Stimulated activated CD8-positive, alpha-beta memory T cell treated with anti-CD3 and anti-CD28 coated beads, Interleukin-2, amount 100 ng/mL, for 1 hour (primary cell): ENCODE results near the gene MTR.

ENCODE experiments used
- DNase-seq, 2 donors: peaks; one replicate each; pipeline ENCODE4 v3.0.0-alpha.2; 2020; ENCODE audit warnings: low read depth in 2 of 2

The MTR gene

DNA sequence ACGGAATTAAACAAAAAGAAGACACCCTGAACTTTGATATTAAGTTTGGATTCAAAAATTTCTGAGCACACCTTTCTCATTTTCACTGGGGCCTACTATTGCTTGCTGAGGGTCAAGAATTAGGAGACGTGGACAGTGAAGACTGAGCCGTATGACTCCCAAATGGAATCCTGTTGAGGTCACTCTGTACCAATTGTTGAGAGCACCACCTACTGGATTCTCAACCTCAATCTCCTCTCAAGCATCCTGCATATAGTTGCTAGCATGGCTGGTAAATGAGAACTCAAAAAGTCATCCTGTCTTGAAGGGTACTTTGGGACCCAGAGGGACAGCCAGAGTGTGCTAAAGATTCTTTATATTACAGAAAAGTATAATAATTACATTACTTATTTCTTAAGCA is 20.2 kb upstream of the MTR start:
- DNase-seq = no peak

- no peak for DNase-seq
Observed at GRCh38 chr1:236779312-236779711, 15.8 kb upstream of the MTR start.

GRCh38 chr1:236785477-236785876 is 9.6 kb upstream of the MTR start:
- no peak for DNase-seq

DNA sequence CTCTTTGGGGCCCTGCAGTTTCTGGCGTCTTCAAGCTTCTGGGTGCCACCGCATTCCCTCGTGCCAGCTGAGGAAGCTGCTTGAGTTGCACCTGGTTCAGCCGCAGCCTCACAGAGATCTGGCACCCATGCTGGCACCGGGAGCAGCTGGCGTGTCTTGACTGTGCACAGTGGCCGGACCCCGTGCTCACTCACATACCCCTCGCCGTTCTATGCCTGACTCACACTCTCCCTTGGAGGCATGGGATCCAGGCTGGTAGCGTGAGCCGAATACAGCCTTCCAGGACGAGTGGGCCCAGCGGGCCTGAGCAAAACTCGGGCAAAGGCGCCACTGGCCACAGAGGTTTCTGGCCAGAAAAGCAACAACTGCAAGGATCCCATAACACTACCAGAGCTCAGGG is 8.6 kb upstream of the MTR start:
- DNase-seq = no peak

- DNase-seq = no peak
Observed at GRCh38 chr1:236794585-236795034, 482 bp upstream of the MTR start.

DNA sequence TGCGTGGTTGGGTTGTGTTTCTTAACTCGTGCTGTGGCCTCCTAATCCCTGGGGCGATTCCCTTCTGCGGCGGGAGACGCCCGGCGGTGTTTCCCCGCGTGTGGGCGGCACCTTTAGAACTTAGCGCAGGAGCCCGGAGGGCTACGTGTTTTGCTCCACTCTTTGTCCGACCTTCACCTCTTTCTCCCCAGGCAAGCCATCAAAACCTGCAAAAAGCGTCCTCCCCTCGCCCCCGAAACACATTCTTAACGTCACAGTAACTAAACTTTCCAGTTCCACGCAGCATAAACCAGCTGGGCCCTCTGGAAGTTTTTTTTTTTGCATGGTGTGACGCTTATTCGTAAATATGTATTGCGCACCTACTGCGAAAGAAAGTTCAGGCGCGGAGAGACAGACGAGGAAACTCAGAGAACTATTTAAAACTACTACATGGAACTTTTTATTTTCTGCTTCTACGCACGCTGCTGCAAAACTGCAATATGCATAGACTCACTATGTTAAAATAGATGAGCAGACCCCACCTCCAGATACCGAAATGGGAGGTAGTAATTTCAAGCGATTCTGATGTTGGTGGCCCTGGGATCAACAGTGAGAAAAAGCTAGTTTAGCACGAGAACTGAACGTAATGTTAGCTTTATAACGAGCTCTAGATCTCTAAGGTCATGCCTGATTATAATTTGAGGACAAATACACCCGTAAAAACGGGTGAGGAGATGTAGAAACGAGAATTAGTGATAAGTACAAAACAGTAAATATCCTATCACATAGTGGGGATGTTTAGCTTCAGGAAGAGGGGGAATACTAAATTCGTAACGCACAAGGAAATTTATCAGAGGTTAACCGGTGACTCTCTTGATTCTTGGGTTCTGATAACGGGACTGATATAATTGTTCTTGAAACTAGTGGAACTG is 920 bp downstream of the MTR start:
- DNase-seq = no peak

GRCh38 chr1:236799001-236799400 is 3.9 kb downstream of the MTR start:
- DNase-seq = no peak

- no peak for DNase-seq
Observed at GRCh38 chr1:236800002-236800620, 5.0 kb downstream of the MTR start.

DNA sequence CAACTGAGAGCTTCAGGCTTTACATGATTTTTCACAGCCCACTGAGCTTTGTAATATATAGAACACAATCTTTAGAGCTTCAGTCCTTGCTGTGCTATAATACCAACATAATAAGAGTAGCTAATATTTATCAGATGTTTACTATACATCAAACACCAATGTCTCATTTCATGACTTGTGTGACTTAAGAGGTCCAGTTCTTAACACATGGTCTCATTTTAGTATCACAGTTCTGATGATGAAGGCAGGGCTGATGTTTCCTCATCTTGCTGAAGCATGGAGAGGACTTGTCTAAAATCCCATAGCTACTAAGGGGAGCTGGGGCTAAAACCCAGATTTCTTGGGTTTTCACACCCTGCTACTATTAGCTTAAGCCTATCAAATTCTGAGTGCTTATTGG is 5.5 kb downstream of the MTR start:
- DNase-seq = no peak

DNA sequence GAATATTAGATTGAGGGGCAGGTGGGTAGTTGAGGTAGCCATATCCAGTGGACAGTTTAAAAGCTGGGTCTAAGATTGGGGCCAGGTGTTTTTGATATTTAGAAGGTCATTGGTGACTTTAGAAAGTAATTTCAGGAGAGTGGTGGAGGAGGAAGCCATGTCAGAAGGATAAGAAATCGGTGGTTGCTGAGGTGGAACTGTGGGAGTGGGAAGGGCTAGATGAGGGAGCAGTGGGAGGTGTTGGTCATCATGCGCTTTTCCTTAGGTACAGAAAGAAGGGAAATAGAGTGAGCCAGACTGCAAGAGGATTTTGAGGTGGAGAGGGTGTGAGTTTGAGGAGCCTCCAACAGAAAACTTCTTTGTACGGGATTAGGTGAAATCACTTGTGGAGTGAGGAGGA is 7.2 kb downstream of the MTR start:
- no peak for DNase-seq

DNA sequence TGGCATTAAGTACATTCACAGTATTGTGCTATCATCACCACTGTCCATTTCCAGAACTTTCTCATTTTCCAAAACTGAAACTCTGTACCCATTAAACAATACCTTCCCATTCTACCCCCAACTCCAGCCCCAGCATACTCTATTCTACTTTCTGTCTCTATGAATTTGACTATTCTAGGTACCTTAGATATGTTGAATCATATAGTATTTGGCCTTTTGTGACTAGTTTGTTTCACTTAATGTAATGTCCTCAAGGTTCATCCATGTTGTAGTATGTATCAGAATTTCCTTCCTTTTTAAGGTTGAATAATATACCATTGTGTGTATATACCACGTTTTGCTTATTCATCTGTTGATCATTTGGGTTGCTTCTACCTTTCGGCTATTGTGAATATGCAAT is 11.5 kb downstream of the MTR start:
- DNase-seq = no peak

- DNase-seq = no peak
Observed at GRCh38 chr1:236808005-236808404, 12.9 kb downstream of the MTR start.

- DNase-seq = no peak
Observed at GRCh38 chr1:236808564-236809130, 13.6 kb downstream of the MTR start.

- DNase-seq = no peak
Observed at GRCh38 chr1:236809148-236809547, 14.1 kb downstream of the MTR start.

- no peak for DNase-seq
Observed at GRCh38 chr1:236810018-236810417, 14.9 kb downstream of the MTR start.

- DNase-seq = no peak
Observed at GRCh38 chr1:236812334-236813030, 17.4 kb downstream of the MTR start.

- no peak for DNase-seq
Observed at GRCh38 chr1:236815941-236816340, 20.8 kb downstream of the MTR start.

DNA sequence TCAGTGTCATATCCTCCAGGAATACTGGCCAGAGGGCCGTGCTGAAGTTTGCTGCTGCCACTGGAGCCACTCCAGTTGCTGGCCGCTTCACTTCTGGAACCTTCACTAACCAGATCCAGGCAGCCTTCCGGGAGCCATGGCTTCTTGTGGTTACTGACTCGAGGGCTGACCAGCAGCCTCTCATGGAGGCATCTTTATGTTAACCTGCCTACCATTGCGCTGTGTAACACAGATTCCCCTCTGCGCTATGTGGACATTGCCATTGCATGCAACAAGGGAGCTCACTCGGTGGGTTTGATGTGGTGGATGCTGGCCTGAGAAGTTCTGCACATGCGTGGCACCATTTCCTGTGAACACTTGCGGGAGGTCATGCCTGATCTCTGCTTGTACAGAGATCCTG is 24.8 kb downstream of the MTR start:
- DNase-seq = no peak

GRCh38 chr1:236821091-236821627 is 26.1 kb downstream of the MTR start:
- no peak for DNase-seq

DNA sequence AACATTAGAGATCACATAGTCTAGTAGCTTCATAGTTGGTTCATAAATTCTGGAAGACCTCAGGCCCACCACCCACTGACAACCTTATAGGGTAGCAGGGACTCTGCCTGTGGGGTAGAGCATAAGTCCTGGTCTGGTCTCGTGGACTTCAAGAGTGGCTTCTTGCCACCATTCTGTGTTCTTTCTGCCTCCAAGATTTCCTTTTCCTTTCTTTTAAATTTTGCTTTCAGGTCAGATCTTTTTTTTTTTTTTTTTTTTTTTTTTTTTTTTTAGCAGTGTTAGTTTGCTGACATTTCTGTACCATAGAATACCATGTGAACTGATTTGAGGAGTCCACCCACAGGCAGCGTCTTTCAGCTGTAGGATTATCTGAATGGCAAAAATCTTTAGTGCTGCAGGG is 28.5 kb downstream of the MTR start:
- no peak for DNase-seq

DNA sequence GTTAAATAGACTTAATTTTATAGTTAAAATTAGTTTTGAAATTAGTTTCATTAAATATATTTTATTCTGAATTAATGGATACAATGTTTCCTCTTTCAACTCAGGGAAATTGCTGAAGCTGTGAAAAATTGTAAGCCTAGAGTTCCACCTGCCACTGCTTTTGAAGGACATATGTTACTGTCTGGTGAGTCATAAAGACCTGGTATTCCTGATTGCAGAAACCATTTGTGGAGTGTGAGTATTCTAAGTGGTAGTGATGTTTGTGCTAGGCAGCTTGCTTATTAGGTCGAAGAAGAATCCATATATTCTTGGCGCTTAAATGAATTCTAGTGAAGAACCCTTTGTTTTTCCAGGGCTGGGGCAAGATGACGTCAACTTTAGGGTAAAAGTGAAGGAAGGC is 34.0 kb downstream of the MTR start:
- DNase-seq = no peak

GRCh38 chr1:236830116-236830515 is 35.0 kb downstream of the MTR start:
- DNase-seq = no peak
